HG02759 (cell line): ENCODE measurements around the gene HTR3B.
A peak's percentile ranks its signal among the peaks of the same experiment; 100 is the strongest.
"Not testable (repeated sequence)": the region's sequence is repeated elsewhere in the genome, so short reads cannot be mapped to it uniquely, and the experiment has no call there.

Experiments
- ATAC-seq: cut with Tn5 transposase; IDR thresholded peaks from one replicate; pipeline ENCODE4 v1.9.1; 2021; ENCODE audit warnings: mild to moderate bottlenecking, moderate library complexity; ENCODE audit not compliant: unreplicated experiment

Gene HTR3B

GRCh38 chr11:113937918-113938317, 33.3 kb downstream of the HTR3B start:
- ATAC-seq: no peak

DNA sequence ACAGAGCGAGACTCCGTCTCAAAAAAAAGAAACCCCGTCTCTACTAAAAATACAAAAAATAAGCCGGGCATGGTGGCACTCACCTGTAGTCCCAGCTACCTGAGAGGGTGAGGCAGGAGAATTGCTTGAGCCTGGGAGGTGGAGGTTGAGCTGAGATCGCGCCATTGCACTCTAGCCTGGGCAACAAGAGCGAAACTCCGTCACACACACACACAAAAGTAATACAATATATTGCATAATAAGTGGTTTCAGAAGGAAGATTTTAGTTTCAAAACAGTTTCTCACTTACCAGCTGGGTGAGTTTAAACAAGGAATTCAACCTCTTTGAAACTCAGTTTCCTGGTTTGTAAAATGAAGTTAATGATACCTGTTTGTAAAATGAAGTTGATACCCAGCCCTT, 37.7 kb downstream of the HTR3B start:
- no peak for ATAC-seq

GRCh38 chr11:113946162-113946561, 41.6 kb downstream of the HTR3B start:
- not testable (repeated sequence) for ATAC-seq

GRCh38 chr11:113947994-113948393, 43.4 kb downstream of the HTR3B start:
- ATAC-seq: no peak

DNA sequence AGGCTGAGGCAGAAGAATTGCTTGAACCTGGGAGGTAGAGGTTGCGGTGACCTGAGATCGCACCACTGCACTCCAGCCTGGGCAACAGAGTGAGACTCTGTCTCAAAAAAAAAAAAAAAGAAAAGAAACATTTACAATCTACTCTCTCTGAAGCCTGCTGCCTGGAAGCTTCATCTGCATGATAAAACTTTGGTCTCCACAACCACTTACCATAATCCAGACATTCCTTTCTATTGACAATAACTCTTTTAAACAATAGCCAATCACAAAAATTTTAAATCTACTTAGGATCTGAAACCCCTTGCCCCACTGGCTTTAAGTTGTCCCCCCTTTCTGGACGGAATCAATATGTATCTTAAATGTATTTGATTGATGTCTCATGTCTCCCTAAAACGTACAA, 45.3 kb downstream of the HTR3B start:
- ATAC-seq: no peak

DNA sequence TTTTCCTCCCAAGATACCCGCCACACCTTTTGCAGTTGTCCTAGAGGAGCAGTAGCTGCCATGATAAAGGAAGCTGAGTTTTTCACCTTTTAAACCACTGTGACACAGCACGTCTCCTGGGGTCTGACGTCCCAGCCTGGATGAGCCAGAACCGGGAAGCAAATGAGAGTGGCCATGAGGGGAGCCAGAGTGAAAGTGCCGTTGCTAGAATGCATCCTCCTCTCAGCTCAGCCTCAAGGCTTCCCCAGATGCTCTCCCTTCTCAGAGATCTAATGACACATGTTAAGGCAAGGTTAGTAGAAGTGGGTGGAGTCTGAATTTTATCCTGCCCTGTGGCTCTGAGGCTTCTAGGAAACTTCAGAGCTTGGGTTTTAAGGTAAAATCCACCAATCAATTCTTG, 46.9 kb downstream of the HTR3B start:
- no peak for ATAC-seq

- no peak for ATAC-seq
Measured at GRCh38 chr11:113952070-113952469, 47.5 kb downstream of the HTR3B start.

DNA sequence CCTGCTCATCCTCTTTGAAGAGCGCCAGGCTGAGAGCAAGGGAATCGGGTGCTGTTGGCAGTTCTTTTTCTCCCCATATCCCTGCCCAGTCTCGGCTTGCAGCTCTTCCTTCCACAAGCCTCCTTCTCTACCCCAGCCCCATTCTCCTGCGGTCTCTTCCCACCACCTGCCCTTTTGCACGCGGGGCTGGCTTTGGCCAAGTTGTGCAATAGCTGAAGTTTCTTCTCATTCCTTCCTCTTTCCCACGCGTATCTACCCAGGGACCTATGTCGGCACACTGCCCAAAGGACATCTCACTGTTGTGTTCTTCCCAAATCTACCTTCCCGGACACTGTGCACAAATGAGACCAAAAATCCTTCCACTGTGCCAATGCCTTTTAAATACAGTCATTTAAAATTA, 48.0 kb downstream of the HTR3B start:
- ATAC-seq: no peak

DNA sequence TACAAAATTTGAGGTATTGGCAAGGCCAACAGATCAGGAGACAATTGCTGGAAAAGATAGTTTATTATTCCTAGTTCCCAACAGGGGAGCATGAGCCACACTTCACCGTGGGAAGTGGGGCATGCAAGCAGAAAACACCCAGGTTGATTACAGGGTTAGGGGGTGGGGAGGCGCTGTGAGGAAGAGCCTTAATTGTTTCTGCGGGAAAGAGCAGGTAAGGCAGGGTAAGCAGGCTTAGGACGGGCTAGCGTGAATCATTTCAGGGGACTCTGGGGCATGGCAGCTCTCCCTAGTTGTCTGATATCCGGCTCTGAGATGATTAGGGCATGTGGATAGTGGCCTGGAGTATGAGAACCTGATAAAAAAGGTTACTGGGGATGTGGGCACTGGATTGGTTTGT, 49.6 kb downstream of the HTR3B start:
- ATAC-seq: no peak

- no peak for ATAC-seq
Measured at GRCh38 chr11:113956986-113957385, 52.4 kb downstream of the HTR3B start.

DNA sequence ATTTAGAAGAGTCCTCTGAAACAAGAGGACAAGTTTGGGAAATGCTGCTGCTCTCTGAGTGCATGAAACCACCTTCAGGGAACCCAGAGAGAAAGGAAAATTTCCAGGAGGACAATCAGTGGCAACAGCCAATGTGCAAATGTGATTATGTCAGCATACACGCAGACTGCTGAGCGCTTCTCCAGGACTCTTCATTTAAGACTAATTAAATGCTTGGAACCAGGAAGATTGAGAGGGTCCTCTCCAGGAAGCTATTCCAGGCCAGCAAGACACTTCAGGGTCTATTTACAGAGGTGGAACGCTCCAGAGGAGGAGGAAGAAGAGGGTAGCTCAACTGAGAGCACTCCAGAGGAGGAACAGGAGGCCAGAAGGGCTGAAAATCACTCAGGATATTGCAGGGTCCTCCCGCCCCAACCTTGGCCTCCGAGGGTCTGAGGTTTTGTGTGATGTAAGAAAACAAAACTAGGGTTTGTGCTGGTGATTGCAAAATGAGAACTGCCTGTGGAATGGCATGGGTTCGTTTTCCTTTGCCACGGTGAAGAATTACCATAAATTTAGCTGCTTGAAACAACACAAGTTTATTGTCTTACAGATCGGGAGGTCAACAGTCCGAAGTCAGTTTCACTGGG, 56.2 kb downstream of the HTR3B start:
- ATAC-seq: no peak

DNA sequence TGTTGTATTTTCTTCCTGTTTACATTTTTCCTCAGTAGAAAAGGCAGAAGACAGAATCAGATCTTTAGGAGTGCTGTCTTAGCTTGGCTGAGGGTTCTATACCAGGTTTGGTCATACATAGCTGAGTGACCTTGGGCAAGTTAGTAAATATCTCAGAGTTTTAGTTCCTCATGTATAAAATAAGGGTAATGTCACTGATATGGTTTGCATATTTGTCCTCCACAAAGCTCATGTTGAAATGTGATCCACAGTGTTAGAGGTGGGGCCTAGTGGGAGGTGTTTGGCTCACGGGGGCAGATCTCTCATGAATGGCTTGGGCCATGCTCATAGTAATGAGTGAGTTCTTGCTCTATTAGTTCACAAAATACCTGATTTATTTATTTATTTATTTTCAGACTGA, 62.8 kb downstream of the HTR3B start:
- no peak for ATAC-seq

- ATAC-seq: no peak
Measured at GRCh38 chr11:113971506-113972195, 67.1 kb downstream of the HTR3B start.

GRCh38 chr11:113974741-113975470, 70.3 kb downstream of the HTR3B start, which contains the start of gene HTR3A:
TSS of gene HTR3A (plus strand) at chr11:113975108. CDS start at chr11:113975326, 218 bp downstream.
- ATAC-seq: no peak

DNA sequence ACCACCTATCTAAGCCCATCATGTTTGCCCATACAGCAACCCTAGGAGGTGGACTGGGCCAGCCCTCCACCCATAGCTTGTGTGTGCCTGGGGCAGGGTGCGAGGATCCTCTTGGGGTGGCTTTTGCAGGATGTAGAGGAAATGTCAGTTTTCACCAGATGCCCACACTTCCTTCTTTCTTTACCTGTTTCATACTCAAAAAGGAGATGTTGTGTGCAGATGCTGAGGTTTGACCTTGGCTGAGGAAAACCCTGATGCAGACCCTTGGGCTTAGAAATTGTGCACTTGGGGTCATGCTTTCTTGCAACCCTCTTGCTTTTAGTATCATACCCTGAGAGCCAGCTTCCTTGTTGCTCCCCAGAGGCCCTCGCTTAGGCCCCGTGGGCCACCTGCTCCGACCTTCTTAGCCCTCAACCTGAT, 72.5 kb downstream of the HTR3B start:
- peak; percentile 65 for ATAC-seq

DNA sequence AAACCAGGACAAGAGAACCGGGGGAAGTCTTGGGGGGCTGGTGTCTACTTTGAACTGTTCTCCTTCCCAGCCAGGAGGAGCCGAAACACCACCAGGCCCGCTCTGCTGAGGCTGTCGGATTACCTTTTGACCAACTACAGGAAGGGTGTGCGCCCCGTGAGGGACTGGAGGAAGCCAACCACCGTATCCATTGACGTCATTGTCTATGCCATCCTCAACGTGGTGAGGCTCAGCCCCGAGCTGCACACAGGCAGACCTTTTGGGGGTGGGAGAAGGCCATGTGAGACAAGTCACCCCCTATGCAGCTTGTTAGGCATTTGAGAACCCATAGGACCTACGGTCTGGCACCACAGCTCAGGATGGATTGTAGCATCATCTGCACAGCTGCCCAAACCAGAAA, 73.1 kb downstream of the HTR3B start:
- peak; percentile 39 for ATAC-seq

GRCh38 chr11:113979431-113979830, 74.8 kb downstream of the HTR3B start:
- no peak for ATAC-seq

GRCh38 chr11:113980785-113981184, 76.2 kb downstream of the HTR3B start:
- no peak for ATAC-seq

GRCh38 chr11:113982306-113982705, 77.7 kb downstream of the HTR3B start:
- no peak for ATAC-seq

DNA sequence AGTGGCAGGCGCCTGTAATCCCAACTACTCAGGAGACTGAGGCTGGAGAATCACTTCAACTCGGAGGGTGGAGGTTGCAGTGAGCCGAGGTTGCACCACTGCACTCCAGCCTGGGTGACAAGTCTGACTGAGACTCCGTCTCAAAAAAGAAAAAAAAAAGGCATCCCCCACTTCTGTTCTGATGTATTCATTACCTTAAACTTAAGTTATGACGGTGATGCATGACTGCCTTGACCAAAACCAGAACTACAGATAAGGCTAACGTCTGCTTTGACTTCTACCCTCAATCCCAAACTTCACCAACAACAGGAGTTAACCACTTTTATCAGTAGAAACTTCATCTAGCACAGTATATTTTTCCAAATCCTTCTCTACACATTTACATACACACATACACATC, 80.2 kb downstream of the HTR3B start:
- ATAC-seq: no peak

- ATAC-seq: no peak
Measured at GRCh38 chr11:113985906-113986305, 81.3 kb downstream of the HTR3B start.
